NCI-H526 treated with DMSO at 0.1 percent for 48 hours (cell line): ENCODE results near the gene DDX6.
A peak's percentile ranks its signal among the peaks of the same experiment; 100 is the strongest.
"Not testable (repeated sequence)": the region's sequence is repeated elsewhere in the genome, so short reads cannot be mapped to it uniquely, and the experiment has no call there.

ENCODE experiments used
- DNase-seq: peaks from one replicate; lab custom pipeline; 2025; lab: John Stamatoyannopoulos, UW

The DDX6 gene, protein sequence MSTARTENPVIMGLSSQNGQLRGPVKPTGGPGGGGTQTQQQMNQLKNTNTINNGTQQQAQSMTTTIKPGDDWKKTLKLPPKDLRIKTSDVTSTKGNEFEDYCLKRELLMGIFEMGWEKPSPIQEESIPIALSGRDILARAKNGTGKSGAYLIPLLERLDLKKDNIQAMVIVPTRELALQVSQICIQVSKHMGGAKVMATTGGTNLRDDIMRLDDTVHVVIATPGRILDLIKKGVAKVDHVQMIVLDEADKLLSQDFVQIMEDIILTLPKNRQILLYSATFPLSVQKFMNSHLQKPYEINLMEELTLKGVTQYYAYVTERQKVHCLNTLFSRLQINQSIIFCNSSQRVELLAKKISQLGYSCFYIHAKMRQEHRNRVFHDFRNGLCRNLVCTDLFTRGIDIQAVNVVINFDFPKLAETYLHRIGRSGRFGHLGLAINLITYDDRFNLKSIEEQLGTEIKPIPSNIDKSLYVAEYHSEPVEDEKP

DNA sequence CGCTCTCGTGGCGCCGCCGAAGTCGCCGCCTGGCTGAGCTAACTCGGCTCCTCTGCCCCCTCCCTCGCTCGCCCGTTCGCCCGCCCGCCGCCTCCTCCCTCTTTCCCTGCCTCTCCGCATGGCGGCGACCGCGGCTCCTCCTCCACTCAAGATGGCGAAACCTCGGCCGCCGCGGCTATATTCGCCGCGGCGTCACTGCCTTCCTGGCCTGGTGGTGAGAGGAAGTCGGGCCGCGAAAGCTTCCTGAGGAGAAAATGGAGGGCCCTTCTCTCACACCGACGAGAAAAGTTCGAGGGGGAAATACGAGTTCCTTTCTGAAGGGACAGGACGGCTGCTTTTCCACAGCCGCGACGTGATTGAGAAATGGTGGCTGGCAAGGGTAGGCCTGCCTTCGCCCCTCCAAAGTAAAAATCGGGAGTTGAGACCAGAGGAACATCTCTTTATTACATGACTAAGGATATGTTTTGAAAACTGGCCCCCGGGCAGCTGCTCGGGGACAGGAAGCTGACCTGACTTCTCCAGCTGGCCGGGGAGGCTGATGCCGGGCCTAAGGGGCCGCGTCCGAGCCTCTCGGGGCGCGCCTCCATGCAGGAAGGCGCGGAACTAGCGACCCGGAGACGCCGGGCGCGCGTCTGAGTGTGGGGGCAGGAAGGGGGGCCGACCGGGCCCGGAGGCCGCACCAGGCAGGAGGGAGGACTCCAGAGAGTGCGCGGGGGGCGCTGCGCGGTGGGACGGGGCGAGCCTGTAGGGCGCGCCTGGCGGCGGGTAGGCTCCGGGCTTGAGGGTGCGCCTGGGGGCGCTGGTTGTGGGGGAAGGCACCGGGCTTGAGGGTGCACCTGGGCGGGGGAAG, at the start of gene DDX6:
TSS of gene DDX6 (minus strand) at position 54 of the 850 bp plus-strand sequence. CDS start 4,913 bp downstream, outside the sequence.
- DNase-seq = peak; percentile 92

GRCh38 chr11:118838905-118839553, 48.1 kb upstream of the DDX6 start:
- no peak for DNase-seq

DNA sequence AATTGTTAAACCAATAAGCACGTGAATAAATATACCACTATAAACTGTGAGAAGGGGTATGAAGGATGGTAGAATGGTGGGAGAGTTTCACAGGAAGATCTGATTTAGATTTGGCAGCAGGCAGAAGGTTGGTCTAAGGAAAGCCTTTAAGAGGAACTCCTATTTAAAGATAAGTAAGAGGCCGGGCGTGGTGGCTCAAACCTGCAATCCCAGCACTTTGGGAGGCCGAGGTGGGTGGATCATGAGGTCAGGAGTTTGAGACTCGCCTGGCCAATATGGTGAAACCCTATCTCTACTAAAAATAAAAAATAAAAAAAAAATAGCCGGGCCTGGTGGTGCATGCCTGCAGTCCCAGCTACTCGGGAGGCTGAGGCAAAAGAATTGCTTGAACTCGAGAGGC, 46.9 kb upstream of the DDX6 start:
- DNase-seq = no peak

DNA sequence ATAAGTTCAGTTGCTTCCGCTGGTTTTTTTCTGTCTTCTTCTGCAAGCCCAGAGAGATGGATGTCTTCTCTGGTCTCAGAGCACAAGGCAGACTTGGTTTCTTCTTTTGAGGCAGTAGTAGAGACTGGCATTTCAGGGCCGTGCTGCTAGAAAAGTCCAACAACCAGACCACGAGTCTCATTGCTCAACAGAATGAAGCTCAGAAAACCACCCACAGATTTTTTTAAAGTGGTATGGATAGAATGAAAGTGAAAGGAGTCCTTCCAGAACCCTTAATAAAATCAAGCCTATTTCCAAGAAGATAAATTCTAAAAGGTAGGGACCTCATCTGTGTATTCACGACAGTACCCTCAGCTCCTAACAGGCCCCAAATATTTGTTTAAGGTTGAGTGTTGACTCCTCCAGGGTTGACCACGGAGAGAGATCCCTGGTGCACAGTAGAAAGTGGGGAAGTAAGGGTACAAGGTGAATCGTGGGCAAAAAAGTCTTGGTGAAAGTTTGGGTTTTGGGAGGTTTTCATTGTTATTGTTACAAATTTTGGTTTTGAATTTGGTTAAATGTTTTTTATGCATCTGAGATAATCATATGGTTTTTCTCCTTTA, 43.6 kb upstream of the DDX6 start:
- no peak for DNase-seq

- no peak for DNase-seq
Measured at GRCh38 chr11:118827118-118827517, 36.2 kb upstream of the DDX6 start.

DNA sequence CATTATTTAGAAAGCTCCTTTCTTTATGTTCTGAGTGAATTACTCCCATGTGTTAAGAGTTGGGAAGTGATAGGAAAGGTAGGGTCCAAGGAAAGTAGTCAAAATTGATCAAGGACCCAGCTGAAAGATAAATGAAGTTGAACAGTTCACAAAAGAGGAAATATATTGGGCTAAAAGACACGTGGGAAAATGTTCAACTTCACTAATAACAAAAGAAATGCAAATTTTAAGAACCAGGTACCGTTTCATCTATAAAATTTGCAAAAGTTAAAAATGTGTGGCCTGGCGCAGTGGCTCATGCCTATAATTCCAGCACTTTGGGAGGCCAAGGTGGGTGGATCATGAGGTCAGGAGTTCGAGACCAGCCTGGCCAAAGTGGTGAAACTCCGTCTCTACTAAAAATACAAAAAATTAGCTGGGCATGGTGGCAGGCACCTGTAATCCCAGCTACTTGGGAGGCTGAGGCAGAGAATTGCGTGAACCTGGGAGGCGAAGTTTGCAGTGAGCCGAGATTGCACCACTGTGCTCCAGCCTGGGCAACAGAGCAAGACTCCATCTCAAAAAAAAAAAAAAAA, 32.1 kb upstream of the DDX6 start:
- DNase-seq = not testable (repeated sequence)

- peak; percentile 45 for DNase-seq
Measured at GRCh38 chr11:118820412-118821357, 29.7 kb upstream of the DDX6 start.

DNA sequence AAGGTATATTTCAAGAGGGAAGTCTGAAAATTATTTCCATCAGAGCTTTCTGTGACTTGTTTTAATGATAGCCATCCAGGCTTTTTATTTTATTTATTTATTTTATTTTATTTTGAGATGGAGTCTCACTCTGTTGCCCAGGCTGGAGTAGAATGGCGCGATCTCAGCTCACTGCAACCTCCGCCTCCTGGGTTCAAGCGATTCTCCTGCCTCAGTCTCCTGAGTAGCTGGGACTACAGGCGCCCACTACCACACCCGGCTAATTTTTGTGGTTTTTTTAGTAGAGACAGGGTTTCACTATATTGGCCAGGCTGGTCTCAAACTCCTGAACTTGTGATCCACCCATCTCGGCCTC, 29.0 kb upstream of the DDX6 start:
- DNase-seq = not testable (repeated sequence)

DNA sequence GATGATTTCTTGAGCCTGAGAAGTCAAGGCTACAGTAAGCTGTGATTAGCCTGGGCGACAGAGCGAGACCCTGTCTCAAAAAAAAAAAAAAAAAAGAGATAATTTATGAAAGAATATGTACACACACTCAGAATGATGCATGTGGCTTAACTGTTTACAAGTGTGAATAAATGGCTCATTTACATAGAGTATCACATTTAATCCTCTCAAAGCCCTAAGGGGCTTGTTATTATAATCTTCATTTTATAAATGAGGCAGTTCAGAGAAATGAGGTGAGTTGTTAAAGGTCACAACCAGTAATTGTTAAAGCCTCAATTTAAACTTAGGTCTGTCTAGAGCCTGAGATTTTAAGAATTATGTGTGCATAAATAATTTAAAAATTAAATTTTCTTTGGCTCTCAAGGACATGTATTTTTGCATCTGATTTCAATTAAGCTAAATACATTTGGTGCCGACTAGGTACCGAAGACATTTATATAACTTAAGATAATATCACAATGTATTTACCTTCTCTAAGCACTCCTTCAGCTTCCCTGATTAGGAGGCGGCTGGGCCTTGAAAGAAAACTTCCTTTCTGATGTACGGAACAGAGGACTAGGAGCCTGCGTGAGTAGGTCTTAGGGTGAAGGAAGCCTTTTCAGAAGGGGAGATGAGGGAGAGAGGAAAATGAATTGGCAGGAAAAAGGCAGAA, 28.5 kb upstream of the DDX6 start:
- DNase-seq = no peak

- no peak for DNase-seq
Measured at GRCh38 chr11:118818130-118818529, 27.2 kb upstream of the DDX6 start.

- no peak for DNase-seq
Measured at GRCh38 chr11:118813551-118813950, 22.6 kb upstream of the DDX6 start.

DNA sequence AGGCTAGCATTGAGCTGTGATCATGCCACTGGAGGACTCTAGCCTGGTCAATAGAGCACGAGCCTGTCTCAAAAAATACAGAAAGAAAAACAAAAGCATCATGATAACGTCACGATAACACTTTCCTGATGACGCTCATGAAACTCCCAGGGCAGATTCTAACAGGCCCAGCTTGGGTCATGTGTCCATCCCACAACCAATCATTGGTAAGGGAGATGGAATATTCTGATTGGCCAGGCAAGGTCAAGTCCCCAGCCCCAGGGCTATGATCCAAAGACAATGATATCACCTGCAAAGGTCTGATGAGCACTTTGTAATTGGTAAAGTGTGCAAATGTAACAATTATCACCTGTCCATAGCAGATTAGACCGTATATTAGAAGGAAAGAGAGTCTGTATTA, 21.5 kb upstream of the DDX6 start:
- no peak for DNase-seq

DNA sequence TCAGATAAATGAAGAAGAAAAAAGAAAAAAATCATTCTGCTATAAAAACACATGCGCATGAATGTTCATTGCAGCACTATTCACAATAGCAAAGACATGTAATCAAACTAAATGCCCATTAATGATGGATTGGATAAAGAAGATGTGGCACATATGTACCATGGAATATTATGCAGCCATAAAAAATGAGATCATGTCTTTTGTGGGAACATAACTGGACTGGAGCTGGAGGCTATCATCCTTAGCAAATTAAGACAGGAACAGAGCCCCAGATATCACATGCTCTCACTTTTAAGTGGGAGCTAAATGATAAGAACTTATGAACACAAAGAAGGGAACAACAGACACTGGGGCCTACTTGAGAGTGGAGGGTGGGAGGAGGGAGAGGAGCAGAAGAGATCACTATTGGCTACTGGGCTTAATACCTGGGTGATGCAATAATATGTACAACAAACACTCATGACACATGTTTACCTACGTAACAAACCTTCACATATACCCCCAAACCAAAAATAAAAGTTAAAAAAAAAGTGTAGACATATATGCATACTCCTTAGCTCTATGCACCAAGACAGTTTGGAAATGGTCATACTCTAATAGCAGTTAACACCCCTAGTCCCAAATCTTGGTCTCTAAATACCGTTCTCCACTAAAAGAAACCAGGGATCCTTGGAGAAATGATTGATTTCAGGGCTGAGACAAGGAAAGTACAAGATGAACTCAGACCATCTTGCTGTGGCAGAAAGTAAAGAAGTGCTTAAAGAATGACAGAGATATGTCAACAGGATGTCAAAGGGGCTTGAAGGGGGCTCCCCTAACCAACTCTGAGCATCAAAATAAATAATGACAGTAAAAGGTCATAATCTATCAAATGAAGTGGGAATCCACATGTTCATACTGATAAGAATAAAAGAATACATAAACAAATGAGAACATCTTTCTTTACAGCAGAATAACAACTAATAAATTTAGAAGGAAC, 17.1 kb upstream of the DDX6 start:
- no peak for DNase-seq

DNA sequence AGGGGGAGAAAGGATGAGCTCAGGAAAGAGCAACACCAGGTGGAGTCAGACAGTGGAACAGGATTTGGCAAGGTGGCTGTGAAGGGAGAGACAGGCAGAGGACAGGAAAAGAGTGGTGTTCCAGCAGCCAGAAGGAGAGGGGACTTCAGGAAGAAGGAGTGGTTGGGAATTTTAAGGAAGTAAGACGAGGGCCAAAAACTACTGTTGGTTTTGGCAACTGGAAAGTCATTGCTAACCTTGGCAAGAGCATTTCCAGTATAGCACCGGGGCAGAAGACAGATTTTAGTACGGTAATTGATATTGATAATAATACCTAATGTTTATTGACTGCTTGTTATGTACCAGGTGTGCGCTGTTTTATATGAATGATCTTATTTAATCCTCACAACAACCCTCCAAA, 15.4 kb upstream of the DDX6 start:
- no peak for DNase-seq

DNA sequence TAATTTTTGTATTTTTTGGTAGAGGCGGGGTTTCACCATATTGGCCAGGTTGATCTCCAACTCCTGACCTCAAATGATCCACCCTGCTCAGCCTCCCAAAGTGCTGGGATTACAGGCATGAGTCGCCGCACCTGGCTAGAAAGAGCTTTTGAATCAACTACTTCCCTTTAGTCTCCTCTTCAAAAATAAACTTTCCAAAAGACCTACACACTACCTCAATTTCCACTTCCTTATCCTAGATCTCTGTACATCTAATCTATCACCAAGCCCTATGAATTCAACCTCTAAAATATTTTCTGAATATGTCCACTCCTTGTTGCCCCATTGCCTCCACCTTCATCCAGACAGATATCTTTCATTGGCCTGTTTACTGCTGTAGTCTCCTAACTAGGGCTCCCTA, 13.1 kb upstream of the DDX6 start:
- no peak for DNase-seq

DNA sequence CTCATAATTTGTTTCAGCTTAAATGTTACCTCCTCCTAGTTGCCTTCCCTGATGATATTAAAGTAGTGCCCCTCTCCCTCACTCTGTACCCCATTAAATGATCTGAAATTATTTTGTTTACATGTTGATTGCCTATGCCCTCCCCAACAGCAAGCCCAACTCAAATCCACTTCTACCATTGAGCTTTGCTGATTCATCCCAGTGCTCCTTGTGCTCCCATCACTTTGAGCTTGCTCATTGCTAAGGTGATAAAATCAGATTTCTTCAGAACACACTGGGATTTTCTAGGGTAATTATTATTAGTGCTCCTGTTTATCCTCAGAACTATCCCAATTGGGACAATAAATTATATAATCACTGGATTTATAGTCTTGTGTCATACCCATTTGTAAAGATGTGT, 8.4 kb upstream of the DDX6 start:
- DNase-seq = no peak

GRCh38 chr11:118797510-118797909, 6.5 kb upstream of the DDX6 start:
- no peak for DNase-seq

DNA sequence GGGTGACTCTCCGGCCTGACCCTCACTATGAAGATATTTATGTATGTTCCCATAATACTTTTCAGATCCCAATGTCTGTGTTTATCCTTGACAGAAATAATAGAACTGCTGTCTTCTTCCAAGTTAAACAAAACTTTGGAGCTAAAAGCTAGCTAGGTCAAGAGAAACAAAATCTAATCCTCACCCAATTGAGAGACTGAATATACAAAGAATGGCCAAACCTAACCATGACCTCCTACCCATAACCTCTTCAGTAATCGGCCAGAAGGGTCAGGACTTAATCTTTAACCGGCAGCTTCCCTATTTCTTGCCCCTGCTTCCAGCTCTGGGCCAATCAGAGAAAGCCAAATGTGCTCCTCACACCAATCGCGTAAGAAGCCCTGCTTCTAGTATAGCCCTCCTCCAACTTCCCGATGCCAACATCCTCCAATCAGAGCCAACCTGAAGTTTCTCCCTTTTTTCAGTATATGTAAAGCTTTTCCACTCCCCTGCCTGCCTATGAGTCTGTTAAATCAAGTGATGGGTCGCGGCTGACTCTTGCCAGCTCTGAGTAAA, 1.7 kb upstream of the DDX6 start:
- DNase-seq = peak; percentile 53
